Naive thymus-derived CD4-positive, alpha-beta T cell (primary cell): Measurements from ENCODE around the gene SHB. TPM values are rescaled to one million over a fixed set of nuclear protein-coding genes. Genes with fewer than 3 reads are reported as not detected.

Experiments used
- ATAC-seq: fragments of 150-1000 bp; cut with Tn5 transposase; 2 replicates; pipeline ENCODE4 v1.10.0; 2021; ENCODE audit warnings: mild to moderate bottlenecking, moderate library complexity
- CTCF ChIA-PET: fragments of 350-600 bp; sonication (Branson Sonifier 250); formaldehyde crosslinking; loops from one replicate; lab custom pipeline; 2021; ENCODE audit warnings: antibody characterized with exemption; lab: Charles Lee
- POLR2A ChIA-PET: fragments of 350-600 bp; sonication (Branson Sonifier 250); formaldehyde crosslinking; loops from one replicate; lab custom pipeline; 2021; ENCODE audit warnings: antibody characterized with exemption, inconsistent platforms; lab: Charles Lee
- DNase-seq, 9 donors: peaks; one replicate each; pipeline versions ENCODE4 v3.0.0 to v3.0.0-alpha.2; 2020 to 2022; ENCODE audit warnings: mixed read lengths in 1 of 9
- H3K27ac ChIP-seq: one replicate; pipeline ENCODE4 v1.7.0; 2013; ENCODE audit warnings: mild to moderate bottlenecking, low read depth, low read length, moderate library complexity
- H3K27me3 ChIP-seq, 2 donors: one replicate each; pipeline ENCODE4 v1.7.0; 2013; ENCODE audit warnings: low read length in 2 of 2, mild to moderate bottlenecking in 2 of 2, moderate library complexity in 2 of 2; ENCODE audit not compliant: control insufficient read depth in 2 of 2, insufficient read depth in 2 of 2
- H3K36me3 ChIP-seq, 3 experiments: 1 replicate in 2 of 3; 2 replicates in 1 of 3; pipeline ENCODE4 v1.7.0; 2013; ENCODE audit warnings: low read length in 3 of 3, mild to moderate bottlenecking in 3 of 3, moderate library complexity in 1 of 3; ENCODE audit not compliant: insufficient read depth in 3 of 3, control insufficient read depth in 2 of 3
- H3K4me1 ChIP-seq, 2 donors: one replicate each; pipeline ENCODE4 v1.7.0; 2013; ENCODE audit warnings: low read length in 2 of 2, mild to moderate bottlenecking in 2 of 2, moderate library complexity in 1 of 2; ENCODE audit not compliant: control insufficient read depth in 2 of 2, insufficient read depth in 2 of 2
- H3K4me3 ChIP-seq: 2 replicates; pipeline ENCODE4 v1.7.0; 2013; ENCODE audit warnings: mild to moderate bottlenecking, low read length
- H3K9me3 ChIP-seq, 3 experiments: 1 replicate in 2 of 3; 2 replicates in 1 of 3; pipeline ENCODE4 v1.7.0; 2013; ENCODE audit warnings: low read length in 3 of 3; ENCODE audit not compliant: control insufficient read depth in 2 of 3
- H3K27ac Mint-ChIP-seq, 9 donors: one replicate each; pipeline ENCODE4 v1.8.0; 2020 to 2022; ENCODE audit warnings: mixed read lengths in 9 of 9, mild to moderate bottlenecking in 8 of 9, moderate library complexity in 5 of 9, inconsistent platforms in 2 of 9
- H3K27me3 Mint-ChIP-seq, 5 donors: one replicate each; pipeline ENCODE4 v1.8.0; 2021 to 2022; ENCODE audit warnings: mixed read lengths in 5 of 5, mild to moderate bottlenecking in 1 of 5
- H3K36me3 Mint-ChIP-seq, 5 donors: one replicate each; pipeline ENCODE4 v1.8.0; 2020 to 2022; ENCODE audit warnings: mixed read lengths in 5 of 5, mild to moderate bottlenecking in 3 of 5, inconsistent platforms in 1 of 5
- H3K4me1 Mint-ChIP-seq, 7 donors: one replicate each; pipeline ENCODE4 v1.8.0; 2020 to 2022; ENCODE audit warnings: mixed read lengths in 7 of 7, mild to moderate bottlenecking in 3 of 7, inconsistent platforms in 1 of 7
- H3K4me3 Mint-ChIP-seq, 10 donors: one replicate each; pipeline ENCODE4 v1.8.0; 2020 to 2022; ENCODE audit warnings: mild to moderate bottlenecking in 10 of 10, mixed read lengths in 10 of 10, moderate library complexity in 6 of 10, inconsistent platforms in 2 of 10
- H3K9me3 Mint-ChIP-seq, 11 donors: one replicate each; pipeline ENCODE4 v1.8.0; 2020 to 2022; ENCODE audit warnings: mixed read lengths in 11 of 11, mild to moderate bottlenecking in 4 of 11, inconsistent platforms in 1 of 11, moderate library complexity in 1 of 11
- intact Hi-C, 2 donors: fragments of 100-400 bp; cut with micrococcal nuclease; formaldehyde crosslinking; loops; one replicate each; pipeline ENCODE4 v1.15.1; 2023
- polyA plus RNA-seq, 2 donors: library from polyadenylated mRNA; unstranded; fragments of 300-500 nt; fragmentation: Illumina TruSeq; gene quantifications; one replicate each; pipeline ENCODE4 v1.2.3, GENCODE V29; 2021
- total RNA-seq, 6 experiments: library from RNA in 5 of 6; stranded (reverse) in 5 of 6; gene quantifications; 1 replicate in 5 of 6; 2 replicates in 1 of 6; pipeline ENCODE4 v1.2.3 and lab custom pipeline; 2021 to 2026

SHB gene
- total and polyA plus RNA-seq, 7 experiments from 2014 or later = 0.15 to 2.0 (median 0.68) TPM

GRCh38 chr9:37977851-37978480, 91.1 kb downstream of the SHB start:
- no peak overlapping the region for H3K27ac Mint-ChIP-seq
- Histone ChIP-seq H3K9me3 (no peaks in the 10 kb centered on the region), H3K36me3 (no peaks in the 10 kb centered on the region), H3K27ac (no peak overlapping the region), H3K4me3 (no peak overlapping the region), H3K4me1 (no peaks in the 10 kb centered on the region), H3K27me3 (no peaks in the 10 kb centered on the region)
- ChIA-PET CTCF (no interaction called here), POLR2A (no interaction called here)
- ATAC-seq (no peak), DNase-seq (no peak)
- no peak overlapping the region for H3K4me3 Mint-ChIP-seq
- H3K4me1 Mint-ChIP-seq = no peaks in the 10 kb centered on the region
- intact Hi-C loops = no loop called here
- no peaks in the 10 kb centered on the region for H3K36me3 Mint-ChIP-seq
- peaks cover 0 to 5% (median 0%) of the 10 kb centered on the region in 5 donors for H3K27me3 Mint-ChIP-seq
- no peaks in the 10 kb centered on the region for H3K9me3 Mint-ChIP-seq

- intact Hi-C loops = no loop called here
- H3K27ac Mint-ChIP-seq = no peak overlapping the region
These were observed 92.1 kb downstream of the SHB start for GRCh38 chr9:37976714-37977477.

GRCh38 chr9:37975639-37976038, 93.4 kb downstream of the SHB start:
- H3K4me3 Mint-ChIP-seq = no peak overlapping the region
- H3K4me1 Mint-ChIP-seq = peaks cover 0 to 1% (median 0%) of the 10 kb centered on the region in 7 donors
- POLR2A ChIA-PET = no interaction called here
- intact Hi-C loops = no loop called here
- H3K36me3 Mint-ChIP-seq = no peaks in the 10 kb centered on the region
- Histone ChIP-seq H3K27me3 (no peaks in the 10 kb centered on the region), H3K27ac (no peak overlapping the region), H3K4me3 (no peak overlapping the region), H3K36me3 (no peaks in the 10 kb centered on the region), H3K4me1 (no peaks in the 10 kb centered on the region), H3K9me3 (no peaks in the 10 kb centered on the region)
- H3K9me3 Mint-ChIP-seq = no peaks in the 10 kb centered on the region
- DNase-seq = no peak
- no peak overlapping the region for H3K27ac Mint-ChIP-seq
- no peak for ATAC-seq
- H3K27me3 Mint-ChIP-seq = peaks cover 0 to 5% (median 0%) of the 10 kb centered on the region in 5 donors
- CTCF ChIA-PET = no interaction called here

More at GRCh38 chr9:37976714-37977477, 92.1 kb downstream of the SHB start:
- Histone ChIP-seq H3K36me3 (no peaks in the 10 kb centered on the region), H3K27ac (no peak overlapping the region), H3K4me3 (no peak overlapping the region), H3K4me1 (no peaks in the 10 kb centered on the region), H3K27me3 (no peaks in the 10 kb centered on the region), H3K9me3 (no peaks in the 10 kb centered on the region)
- no peaks in the 10 kb centered on the region for H3K4me1 Mint-ChIP-seq
- H3K36me3 Mint-ChIP-seq = no peaks in the 10 kb centered on the region
- peaks cover 0 to 5% (median 0%) of the 10 kb centered on the region in 5 donors for H3K27me3 Mint-ChIP-seq
- ATAC-seq = no peak
- no peak overlapping the region for H3K4me3 Mint-ChIP-seq
- no peaks in the 10 kb centered on the region for H3K9me3 Mint-ChIP-seq
- DNase-seq = no peak
- ChIA-PET POLR2A (no interaction called here), CTCF (no interaction called here)

GRCh38 chr9:37974506-37975173, 94.4 kb downstream of the SHB start:
- H3K27ac Mint-ChIP-seq = no peak overlapping the region
- peaks cover 0 to 5% (median 0%) of the 10 kb centered on the region in 5 donors for H3K27me3 Mint-ChIP-seq
- no peak for DNase-seq
- ATAC-seq = no peak
- no peak overlapping the region for H3K27ac ChIP-seq
- H3K4me1 Mint-ChIP-seq = peaks cover 0 to 1% (median 0%) of the 10 kb centered on the region in 7 donors
- no peak overlapping the region for H3K4me3 ChIP-seq
- H3K9me3 ChIP-seq = no peaks in the 10 kb centered on the region
- no peaks in the 10 kb centered on the region for H3K36me3 ChIP-seq
- H3K4me3 Mint-ChIP-seq = no peak overlapping the region
- H3K9me3 Mint-ChIP-seq = no peaks in the 10 kb centered on the region
- POLR2A ChIA-PET = no interaction called here
- CTCF ChIA-PET = no interaction called here
- no peaks in the 10 kb centered on the region for H3K4me1 ChIP-seq
- no peaks in the 10 kb centered on the region for H3K36me3 Mint-ChIP-seq
- H3K27me3 ChIP-seq = no peaks in the 10 kb centered on the region
- intact Hi-C loops = no loop called here

GRCh38 chr9:37972351-37972848, 96.6 kb downstream of the SHB start:
- Mint-ChIP-seq H3K9me3 (no peaks in the 10 kb centered on the region), H3K4me1 (peaks cover 0 to 1% (median 0%) of the 10 kb centered on the region in 7 donors), H3K27me3 (peaks cover 0 to 4% (median 0%) of the 10 kb centered on the region in 5 donors), H3K27ac (no peak overlapping the region), H3K4me3 (no peak overlapping the region), H3K36me3 (no peaks in the 10 kb centered on the region)
- CTCF ChIA-PET = no interaction called here
- H3K27ac ChIP-seq = no peak overlapping the region
- H3K27me3 ChIP-seq = no peaks in the 10 kb centered on the region
- H3K4me1 ChIP-seq = no peaks in the 10 kb centered on the region
- POLR2A ChIA-PET = no interaction called here
- ATAC-seq = no peak
- H3K9me3 ChIP-seq = no peaks in the 10 kb centered on the region
- no peak for DNase-seq
- intact Hi-C loops = no loop called here
- H3K36me3 ChIP-seq = no peaks in the 10 kb centered on the region
- H3K4me3 ChIP-seq = no peak overlapping the region

GRCh38 chr9:37971691-37972090, 97.3 kb downstream of the SHB start:
- no peaks in the 10 kb centered on the region for H3K9me3 ChIP-seq
- ChIA-PET CTCF (no interaction called here), POLR2A (no interaction called here)
- no peak overlapping the region for H3K4me3 ChIP-seq
- H3K27ac Mint-ChIP-seq = no peak overlapping the region
- no peaks in the 10 kb centered on the region for H3K9me3 Mint-ChIP-seq
- H3K27me3 Mint-ChIP-seq = peaks cover 0 to 4% (median 0%) of the 10 kb centered on the region in 5 donors
- H3K4me3 Mint-ChIP-seq = no peak overlapping the region
- DNase-seq (no peak), ATAC-seq (no peak)
- peaks cover 0 to 1% (median 0%) of the 10 kb centered on the region in 7 donors for H3K4me1 Mint-ChIP-seq
- intact Hi-C loops = no loop called here
- H3K36me3 ChIP-seq = no peaks in the 10 kb centered on the region
- no peaks in the 10 kb centered on the region for H3K36me3 Mint-ChIP-seq
- no peak overlapping the region for H3K27ac ChIP-seq
- no peaks in the 10 kb centered on the region for H3K27me3 ChIP-seq
- no peaks in the 10 kb centered on the region for H3K4me1 ChIP-seq
